GM18951 (cell line): ENCODE measurements around the gene POU4F3.

Source experiments
- POLR2A ChIP-seq: IDR thresholded peaks from 4 replicates; pipeline ENCODE4 v1.6.1; 2011; ENCODE audit warnings: mild to moderate bottlenecking; ENCODE audit not compliant: insufficient read length, insufficient read depth; ENCODE audit errors: extremely low read depth
- in situ Hi-C: fragments of 300-500 bp; cut with MboI; formaldehyde crosslinking; loops from one replicate; pipeline ENCODE4 v1.12.0; 2022; ENCODE audit warnings: low sequenced_read_pairs, mixed read lengths, inconsistent platforms; ENCODE audit not compliant: unreplicated experiment

Gene POU4F3

DNA sequence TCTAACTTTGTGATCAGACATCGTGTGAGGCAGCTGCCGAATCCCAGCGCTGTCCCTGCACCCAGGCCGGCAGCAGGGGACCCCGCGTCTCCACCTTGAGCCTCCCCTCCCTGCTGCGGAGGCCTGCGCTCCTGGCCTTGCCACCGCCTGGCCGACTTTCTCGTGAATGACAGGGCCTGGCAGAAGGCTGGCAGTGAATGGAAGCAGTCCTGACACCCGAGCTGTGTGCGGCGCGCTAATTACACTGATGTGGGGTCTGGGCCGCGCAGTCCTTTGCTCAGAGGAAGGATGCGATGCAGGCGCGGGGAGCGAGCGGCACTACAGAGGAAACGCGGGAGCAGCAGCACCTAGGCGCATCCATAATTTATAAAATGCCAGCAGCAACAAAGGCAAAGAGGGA, 40.3 kb downstream of the POU4F3 start:
- TF ChIP-seq POLR2A = no peak
- in situ Hi-C loops = no loop called here

DNA sequence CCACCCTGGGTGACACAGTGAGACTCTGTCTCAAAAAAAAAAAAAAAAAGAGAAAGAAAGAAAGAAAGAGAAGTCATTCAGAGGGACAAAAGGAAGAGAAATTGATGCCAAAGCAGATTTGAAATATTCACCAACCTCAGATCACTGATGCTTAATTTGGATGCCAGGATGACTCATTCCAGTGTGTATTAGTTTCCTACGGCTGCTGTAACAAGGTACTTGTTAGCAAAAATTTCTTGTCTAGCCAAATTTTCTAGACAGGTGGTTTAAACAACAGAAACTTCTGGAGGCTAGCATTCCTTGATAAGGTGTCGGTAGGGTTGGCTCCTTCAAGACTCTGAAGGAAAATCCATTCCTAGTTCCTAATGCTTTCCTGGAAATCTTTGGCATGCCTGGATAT, 42.1 kb downstream of the POU4F3 start:
- TF ChIP-seq POLR2A = no peak

DNA sequence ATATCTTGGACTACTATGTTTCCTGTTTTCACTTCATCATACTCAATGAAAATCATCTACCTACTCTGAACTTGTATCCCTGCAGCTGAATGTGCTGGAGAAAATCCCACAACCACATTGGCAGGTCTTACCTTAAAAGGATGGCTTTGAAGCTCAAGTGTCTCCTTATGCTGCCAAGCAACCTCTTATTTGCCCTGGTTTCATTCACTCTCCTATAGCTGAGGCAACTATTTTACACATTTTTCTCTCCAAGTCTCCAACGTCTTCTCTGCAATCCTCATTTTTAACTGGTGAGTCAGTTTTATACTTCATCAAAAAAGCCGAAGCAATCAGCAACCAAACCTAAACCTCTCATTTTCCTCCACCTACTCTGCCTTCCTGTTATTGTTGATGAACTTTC, 49.7 kb downstream of the POU4F3 start:
- in situ Hi-C loops = no loop called here

More for the DNA sequence above, 42.1 kb downstream of the POU4F3 start:
- in situ Hi-C loops = no loop called here

GRCh38 chr5:146390469-146390868, 51.8 kb downstream of the POU4F3 start:
- in situ Hi-C loops = no loop called here
- no peak for TF ChIP-seq POLR2A

More for the DNA sequence above, 49.7 kb downstream of the POU4F3 start:
- no peak for TF ChIP-seq POLR2A
